HCT116 (cell line): ENCODE results near the gene PRSS1. TPM values are rescaled to one million over a fixed set of nuclear protein-coding genes. Genes with fewer than 3 reads are reported as not detected.

Experiments
- ATAC-seq: fragments of 200-7000 bp; cut with Tn5 transposase; 2 replicates; pipeline ENCODE4 v1.9.1; 2020; ENCODE audit warnings: mild to moderate bottlenecking, moderate library complexity
- BruUV-seq: library from RNA; stranded (reverse); fragments of 400-500 nt; replicated peaks from 2 replicates; lab custom pipeline; 2021; lab: Mats Ljungman, UMichigan
- CTCF ChIA-PET: fragments of 300-600 bp; sonication (Branson Sonifier 250); formaldehyde crosslinking; loops from one replicate; lab custom pipeline; 2021; ENCODE audit warnings: antibody characterized with exemption; lab: Charles Lee
- POLR2A ChIA-PET: fragments of 300-600, 350-600 bp; sonication (Branson Sonifier 250); formaldehyde crosslinking; loops from one replicate; lab custom pipeline; 2021; ENCODE audit warnings: antibody characterized with exemption; lab: Charles Lee
- RAD21 ChIA-PET, 2 experiments: fragments of 300-600 bp; sonication (Branson Sonifier 250); formaldehyde crosslinking; loops; one replicate each; lab custom pipeline; 2023; ENCODE audit warnings: low total read pairs in 2 of 2; ENCODE audit not compliant: uncharacterized antibody in 2 of 2, unreplicated experiment in 2 of 2, low non-redundant PET in 1 of 2; lab: Charles Lee
- DNase-seq: peaks from one replicate; pipeline ENCODE4 v3.0.0-alpha.2; 2010; ENCODE audit warnings: low read depth, low spot score
- H2AFZ ChIP-seq: fragments of 200-600 bp; shearing (Covaris generic), sonication (generic); 2 replicates; pipeline ENCODE4 v1.6.1; 2017; ENCODE audit warnings: low read depth, mixed run types, mixed read lengths, antibody characterized with exemption, low read length; ENCODE audit not compliant: poor library complexity, severe bottlenecking
- H3K27ac ChIP-seq: 2 replicates; pipeline ENCODE4 v1.5.1; 2012; ENCODE audit warnings: low read depth, low read length
- H3K27me3 ChIP-seq: fragments of 200-600 bp; sonication (generic); 2 replicates; pipeline ENCODE4 v1.6.1; 2016; ENCODE audit warnings: mixed run types, low read length, mixed read lengths; ENCODE audit not compliant: insufficient read depth
- H3K36me3 ChIP-seq, 2 experiments: fragments of 200-500 bp in 1 of 2; fragments of 200-600 bp in 1 of 2; sonication (Bioruptor generic) in 1 of 2; sonication (generic) in 1 of 2; 2 replicates each; pipeline versions ENCODE4 v1.5.1 to v1.6.1; 2014 to 2016; ENCODE audit warnings: low read length in 2 of 2, inconsistent platforms in 1 of 2, mixed read lengths in 1 of 2, mixed run types in 1 of 2; ENCODE audit not compliant: insufficient read depth in 2 of 2, control insufficient read depth in 1 of 2
- H3K4me1 ChIP-seq, 2 experiments: fragments of 200-600 bp in 1 of 2; sonication (generic) in 1 of 2; 2 replicates each; pipeline versions ENCODE4 v1.5.1 to v1.6.1; 2012 to 2017; ENCODE audit warnings: low read length in 2 of 2, inconsistent platforms in 1 of 2, mild to moderate bottlenecking in 1 of 2, mixed read lengths in 1 of 2, mixed run types in 1 of 2, moderate library complexity in 1 of 2; ENCODE audit not compliant: insufficient read depth in 2 of 2, control insufficient read depth in 1 of 2
- H3K4me2 ChIP-seq: fragments of 200-600 bp; sonication (generic); 2 replicates; pipeline ENCODE4 v1.6.1; 2017; ENCODE audit warnings: mixed run types, low read length, mixed read lengths
- H3K4me3 ChIP-seq, 2 experiments: fragments of 200-600 bp in 1 of 2; sonication (generic) in 1 of 2; replicated peaks in 1 of 2; 2 replicates each; pipeline ENCODE4 v1.5.1; 2011 to 2016; ENCODE audit warnings: low read length in 2 of 2, control low read depth in 1 of 2, low read depth in 1 of 2, mild to moderate bottlenecking in 1 of 2, mixed read lengths in 1 of 2, mixed run types in 1 of 2
- H3K79me2 ChIP-seq: fragments of 200-600 bp; sonication (generic); 2 replicates; pipeline ENCODE4 v1.6.1; 2017; ENCODE audit warnings: mild to moderate bottlenecking, mixed run types, low read length, moderate library complexity, mixed read lengths; ENCODE audit not compliant: insufficient read depth
- H3K9ac ChIP-seq: fragments of 200-600 bp; sonication (generic); 2 replicates; pipeline ENCODE4 v1.6.1; 2016; ENCODE audit warnings: low read length, mixed read lengths
- H3K9me2 ChIP-seq: fragments of 200-600 bp; sonication (generic), shearing (Covaris generic); 2 replicates; pipeline ENCODE4 v1.6.1; 2017; ENCODE audit warnings: mixed run types, mild to moderate bottlenecking, moderate library complexity; ENCODE audit not compliant: insufficient read depth
- H3K9me3 ChIP-seq, 2 experiments: fragments of 200-500 bp in 1 of 2; fragments of 200-600 bp in 1 of 2; sonication (Bioruptor generic) in 1 of 2; sonication (generic) in 1 of 2; 2 replicates each; pipeline ENCODE4 v1.6.1; 2014 to 2017; ENCODE audit warnings: low read length in 2 of 2, mixed read lengths in 2 of 2, inconsistent platforms in 1 of 2, low read depth in 1 of 2, mild to moderate bottlenecking in 1 of 2, mixed run types in 1 of 2, moderate library complexity in 1 of 2; ENCODE audit not compliant: control insufficient read depth in 1 of 2, insufficient read depth in 1 of 2
- H4K20me1 ChIP-seq: fragments of 200-600 bp; sonication (generic), shearing (Covaris generic); 2 replicates; pipeline ENCODE4 v1.6.1; 2017; ENCODE audit warnings: mixed run types, mild to moderate bottlenecking, moderate library complexity; ENCODE audit not compliant: insufficient read depth
- ATF3 ChIP-seq: IDR thresholded peaks from 2 replicates; pipeline ENCODE4 v1.6.1; 2012
- CBX3 ChIP-seq: IDR thresholded peaks from 2 replicates; pipeline ENCODE4 v1.6.1; 2012; ENCODE audit warnings: low read depth
- CEBPB ChIP-seq: IDR thresholded peaks from 2 replicates; pipeline ENCODE4 v1.6.1; 2012; ENCODE audit warnings: low read depth
- EGR1 ChIP-seq: IDR thresholded peaks from 2 replicates; pipeline ENCODE4 v1.6.1; 2012; ENCODE audit warnings: low read depth
- ELF1 ChIP-seq: IDR thresholded peaks from 2 replicates; pipeline ENCODE4 v1.6.1; 2012; ENCODE audit warnings: low read depth, borderline replicate concordance
- EZH2phosphoT487 ChIP-seq: fragments of 200-600 bp; IDR thresholded peaks from 2 replicates; pipeline ENCODE4 v1.6.1; 2018; ENCODE audit warnings: antibody characterized with exemption, borderline replicate concordance
- JUND ChIP-seq: IDR thresholded peaks from 2 replicates; pipeline ENCODE4 v1.6.1; 2012
- MAX ChIP-seq: IDR thresholded peaks from 2 replicates; pipeline ENCODE4 v1.6.1; 2012
- POLR2A ChIP-seq: IDR thresholded peaks from 2 replicates; pipeline ENCODE4 v1.7.0; 2011; ENCODE audit warnings: borderline replicate concordance; ENCODE audit not compliant: insufficient read depth, insufficient read length; ENCODE audit errors: extremely low read depth
- POLR2AphosphoS5 ChIP-seq: IDR thresholded peaks from 2 replicates; pipeline ENCODE4 v1.6.1; 2011; ENCODE audit warnings: mild to moderate bottlenecking, low read depth, low read length, moderate library complexity
- REST ChIP-seq: IDR thresholded peaks from 2 replicates; pipeline ENCODE4 v1.6.1; 2012; ENCODE audit warnings: low read depth
- SP1 ChIP-seq: IDR thresholded peaks from 2 replicates; pipeline ENCODE4 v1.6.1; 2012; ENCODE audit warnings: low read depth
- SRF ChIP-seq: IDR thresholded peaks from 2 replicates; pipeline ENCODE4 v1.6.1; 2012; ENCODE audit warnings: low read depth
- ZBTB33 ChIP-seq: IDR thresholded peaks from 2 replicates; pipeline ENCODE4 v1.6.1; 2011; ENCODE audit warnings: mild to moderate bottlenecking, low read length, moderate library complexity; ENCODE audit not compliant: insufficient replicate concordance; ENCODE audit errors: extremely low read depth
- ZFX ChIP-seq: fragments of 450-650 bp; IDR thresholded peaks from 2 replicates; pipeline ENCODE4 v1.6.1; 2017
- ZNF274 ChIP-seq: fragments of 200-500 bp; sonication (Bioruptor generic); IDR thresholded peaks from 2 replicates; pipeline ENCODE4 v1.6.1; 2014; ENCODE audit warnings: mild to moderate bottlenecking, low read depth, low read length, inconsistent platforms
- intact Hi-C: fragments of 100-400 bp; cut with micrococcal nuclease; formaldehyde crosslinking; loops from 2 replicates; pipeline ENCODE4 v1.10.0; 2022
- total RNA-seq: library from RNA; stranded (reverse); gene quantifications from one replicate; pipeline ENCODE4 v1.2.1, GENCODE V29; 2021; ENCODE audit not compliant: unreplicated experiment

PRSS1 gene
- total RNA-seq, 1 experiment from 2014 or later, result 14.6 TPM

- POLR2A ChIA-PET, result no interaction called here
- Histone ChIP-seq H3K9me2 (no peaks in the 10 kb centered on the region), H3K4me1 (no peaks in the 10 kb centered on the region), H3K9me3 (no peaks in the 10 kb centered on the region), H3K79me2 (no peaks in the 10 kb centered on the region), H3K9ac (no peak overlapping the region), H4K20me1 (no peaks in the 10 kb centered on the region), H3K36me3 (no peaks in the 10 kb centered on the region), H3K27ac (no peak overlapping the region), H3K27me3 (peaks cover 11% of the 10 kb centered on the region; the same call in 1 of the 2 replicates), H2AFZ (no peak overlapping the region), H3K4me3 (no peak overlapping the region), H3K4me2 (no peak overlapping the region)
- intact Hi-C loops, result no loop called here
- BruUV-seq, result no TSS peak
- no peak for ATAC-seq
- CTCF ChIA-PET, result no interaction called here
- TF ChIP-seq CBX3, result no peak
- TF ChIP-seq JUND, result no peak
- TF ChIP-seq ZFX, result no peak
- TF ChIP-seq EGR1, result no peak
- TF ChIP-seq ELF1, result no peak
- TF ChIP-seq POLR2A, result no peak
- no peak for DNase-seq
- RAD21 ChIA-PET, result no interaction called here
Observed at GRCh38 chr7:142720172-142720773, 29.0 kb upstream of the PRSS1 start.

- no TSS peak for BruUV-seq
- H3K4me3 ChIP-seq, result no peak overlapping the region
- ChIA-PET CTCF (no interaction called here), RAD21 (no interaction called here), POLR2A (no interaction called here)
- no peak overlapping the region for H2AFZ ChIP-seq
- no peaks in the 10 kb centered on the region for H3K79me2 ChIP-seq
- H3K36me3 ChIP-seq, result no peaks in the 10 kb centered on the region
- H3K9me2 ChIP-seq, result no peaks in the 10 kb centered on the region
- H3K27me3 ChIP-seq, result peaks cover 11% of the 10 kb centered on the region; the same call in 1 of the 2 replicates
- H3K4me1 ChIP-seq, result no peaks in the 10 kb centered on the region
- no peak overlapping the region for H3K4me2 ChIP-seq
- DNase-seq, result no peak
- H3K9me3 ChIP-seq, result no peaks in the 10 kb centered on the region
- H3K27ac ChIP-seq, result no peak overlapping the region
- no peak for ATAC-seq
- H4K20me1 ChIP-seq, result no peaks in the 10 kb centered on the region
- intact Hi-C loops, result no loop called here
- H3K9ac ChIP-seq, result no peak overlapping the region
- TF ChIP-seq EZH2phosphoT487 (no peak), ZNF274 (no peak), CEBPB (no peak), REST (no peak), CBX3 (no peak), SRF (no peak), ATF3 (no peak), MAX (no peak), ELF1 (no peak), ZFX (no peak), SP1 (no peak), POLR2AphosphoS5 (no peak), ZBTB33 (no peak)
Observed at GRCh38 chr7:142720986-142721385, 28.3 kb upstream of the PRSS1 start.
